GM19397 (cell line): ENCODE results near the gene INO80.

ENCODE experiments used
- ATAC-seq: cut with Tn5 transposase; IDR thresholded peaks from one replicate; pipeline ENCODE4 v1.9.1; 2021; ENCODE audit warnings: mild to moderate bottlenecking, moderate library complexity; ENCODE audit not compliant: unreplicated experiment

The INO80 gene

DNA sequence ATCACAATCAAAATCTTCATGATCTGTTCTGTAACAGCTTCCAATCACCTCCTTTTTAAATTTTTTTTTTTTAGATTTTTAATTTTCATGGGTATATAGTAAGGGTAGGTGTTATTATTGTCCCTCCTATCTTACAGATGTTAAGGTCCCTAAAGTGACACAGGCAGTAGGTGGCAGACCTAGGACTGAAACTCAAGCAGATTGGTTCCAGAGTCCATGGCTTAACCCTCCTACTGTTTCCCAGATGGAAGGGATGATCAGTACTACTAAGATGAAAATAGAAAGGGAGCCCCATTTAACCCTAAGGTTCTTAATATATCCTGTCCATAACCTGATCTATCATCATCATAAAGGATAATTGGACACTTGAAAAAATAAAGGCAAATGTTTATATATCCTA lies 105.7 kb downstream of the INO80 start:
- ATAC-seq, result no peak

GRCh38 chr15:41006479-41006878 lies 109.6 kb downstream of the INO80 start:
- no peak for ATAC-seq

- ATAC-seq, result no peak
Measured at GRCh38 chr15:41004490-41004889, 111.6 kb downstream of the INO80 start.

- no peak for ATAC-seq
Measured at GRCh38 chr15:41001524-41002214, 114.4 kb downstream of the INO80 start.

GRCh38 chr15:40999190-40999589 lies 116.9 kb downstream of the INO80 start:
- ATAC-seq, result no peak

- ATAC-seq, result no peak
Measured at GRCh38 chr15:40995656-40996055, 120.4 kb downstream of the INO80 start.

DNA sequence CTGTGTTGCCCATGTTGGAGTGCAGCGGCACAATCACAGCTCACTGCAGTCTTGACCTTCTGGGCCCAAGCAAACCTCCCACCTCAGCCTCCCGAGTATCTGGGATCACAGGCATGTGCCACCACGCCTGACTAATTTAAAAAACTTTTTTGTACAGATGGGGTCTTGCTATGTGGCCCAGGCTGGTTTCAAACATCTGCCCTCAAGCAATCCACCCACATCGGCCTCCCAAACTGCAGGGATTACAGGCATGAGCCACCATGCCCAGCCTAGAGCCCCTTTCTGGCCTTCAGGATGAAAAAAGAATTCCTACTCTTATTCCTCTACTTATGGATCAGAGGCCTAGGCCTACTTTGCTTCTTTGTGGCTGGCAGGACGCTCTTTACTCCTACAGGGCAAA lies 123.3 kb downstream of the INO80 start:
- no peak for ATAC-seq

GRCh38 chr15:40992241-40992741 lies 123.8 kb downstream of the INO80 start:
- ATAC-seq, result no peak

- ATAC-seq, result no peak
Measured at GRCh38 chr15:40991355-40991754, 124.7 kb downstream of the INO80 start.

DNA sequence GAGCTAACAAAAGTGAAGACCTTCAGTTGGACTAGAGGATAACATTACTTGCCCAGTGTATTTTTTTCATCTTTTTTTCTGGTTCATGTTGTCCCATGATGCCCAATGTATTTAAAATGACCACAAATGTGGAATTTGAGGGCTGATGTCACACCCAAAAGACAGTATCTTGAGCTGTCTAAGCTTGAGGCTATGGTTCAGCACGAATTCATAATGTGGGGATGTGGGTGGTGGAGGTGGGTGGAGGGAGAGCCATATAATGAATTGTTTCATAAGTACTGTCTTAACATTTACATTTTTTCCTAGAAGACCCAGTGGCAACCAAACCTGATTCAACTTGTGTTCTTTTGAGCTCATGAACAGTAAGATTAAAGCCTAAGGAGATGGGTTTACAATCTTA lies 125.3 kb downstream of the INO80 start:
- no peak for ATAC-seq

DNA sequence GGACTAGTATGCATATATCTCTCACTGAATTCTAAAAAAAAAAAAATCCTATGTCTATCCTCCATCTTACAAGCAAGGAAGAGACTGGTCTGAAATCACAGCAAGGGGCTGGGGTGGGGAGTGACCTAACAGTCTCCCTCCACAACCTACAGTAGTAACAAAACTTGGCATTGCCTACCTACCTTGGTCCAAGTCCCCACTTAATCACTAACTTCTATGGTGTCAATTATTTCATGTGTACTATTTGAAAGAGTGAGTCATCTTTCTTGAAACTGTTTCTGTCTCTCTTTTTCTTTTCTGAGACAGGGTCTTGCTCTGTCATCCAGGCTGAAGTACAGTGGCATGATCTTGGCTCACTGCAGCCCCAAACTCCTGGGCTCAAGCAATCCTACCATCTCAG lies 126.0 kb downstream of the INO80 start:
- no peak for ATAC-seq

GRCh38 chr15:40988156-40988555 lies 127.9 kb downstream of the INO80 start:
- ATAC-seq, result no peak

DNA sequence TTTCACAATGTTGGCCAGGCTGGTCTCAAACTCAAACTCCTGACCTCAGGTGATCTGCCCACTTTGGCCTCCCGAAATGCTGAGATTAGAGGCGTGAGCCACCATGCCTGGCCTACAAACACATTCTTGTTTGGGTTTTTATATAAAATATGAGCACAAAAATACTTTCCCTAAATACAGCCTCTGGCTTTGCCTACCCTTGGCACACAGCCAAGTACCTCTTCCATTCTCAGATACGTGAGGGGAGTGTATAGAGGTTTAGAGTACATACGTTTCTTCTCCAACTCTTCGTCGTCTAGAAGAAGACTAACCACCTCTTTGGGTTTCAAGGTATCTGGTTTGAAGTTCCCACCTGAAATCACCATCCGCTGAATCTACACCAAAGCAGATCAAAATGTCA lies 129.3 kb downstream of the INO80 start:
- no peak for ATAC-seq

DNA sequence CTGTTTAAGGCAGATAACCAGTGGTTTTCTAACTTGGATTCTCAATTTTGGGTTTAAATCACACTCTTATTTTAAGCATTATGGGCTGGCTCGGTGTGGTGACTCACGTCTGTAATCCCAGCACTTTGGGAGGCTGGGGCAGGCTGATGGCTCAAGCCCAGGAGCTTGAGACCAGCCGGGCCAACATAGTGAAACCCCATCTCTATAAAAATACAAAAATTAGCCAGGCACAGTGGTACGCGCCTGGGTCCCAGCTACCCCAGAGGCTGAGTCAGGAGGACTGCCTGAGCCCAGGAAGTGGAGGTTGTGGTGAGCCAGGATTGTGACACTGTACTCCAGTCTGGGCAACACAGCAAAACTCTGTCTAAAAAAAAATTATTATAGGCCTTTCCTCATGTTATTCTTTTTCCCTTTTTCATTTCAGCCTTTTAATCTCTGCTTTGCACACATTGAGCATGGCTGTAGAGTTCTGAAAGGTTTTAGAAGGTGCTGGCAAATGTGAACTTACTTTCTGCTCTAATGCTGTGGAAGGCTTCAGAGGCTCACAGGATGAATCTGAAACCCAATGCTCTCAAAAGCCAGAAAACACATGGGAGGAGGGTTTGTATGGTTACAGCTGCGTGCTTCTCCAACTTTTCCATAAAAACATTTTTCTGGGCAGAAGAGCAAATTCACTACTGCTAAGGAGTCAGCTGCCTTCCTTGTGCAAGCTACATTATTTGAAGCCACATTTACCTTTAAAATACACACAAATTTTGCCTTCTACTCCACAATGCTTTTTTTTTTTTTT lies 130.3 kb downstream of the INO80 start:
- no peak for ATAC-seq

GRCh38 chr15:40984964-40985363 lies 131.1 kb downstream of the INO80 start:
- no peak for ATAC-seq

- ATAC-seq, result no peak
Measured at GRCh38 chr15:40984406-40984805, 131.7 kb downstream of the INO80 start.

DNA sequence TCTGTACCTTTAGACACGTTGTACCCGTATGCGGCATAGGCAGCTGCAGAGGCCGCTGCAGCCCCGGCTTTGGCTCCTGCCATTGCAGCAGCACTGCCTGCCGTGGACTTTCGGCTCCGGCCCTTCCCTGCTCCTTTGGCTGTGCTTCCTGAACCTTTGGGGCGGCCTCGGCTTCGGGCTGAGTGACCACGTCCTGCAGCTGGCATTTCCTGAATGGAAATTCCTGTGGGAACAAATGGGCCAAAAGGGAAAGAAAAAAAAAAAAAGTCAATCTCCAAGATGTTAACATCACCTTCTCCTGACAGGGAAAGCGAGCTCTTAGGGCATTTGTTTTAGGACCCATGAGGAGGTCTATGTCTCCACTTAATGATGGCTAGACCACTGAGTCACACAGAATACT lies 133.2 kb downstream of the INO80 start:
- no peak for ATAC-seq

- no peak for ATAC-seq
Measured at GRCh38 chr15:40981186-40981585, 134.9 kb downstream of the INO80 start.

DNA sequence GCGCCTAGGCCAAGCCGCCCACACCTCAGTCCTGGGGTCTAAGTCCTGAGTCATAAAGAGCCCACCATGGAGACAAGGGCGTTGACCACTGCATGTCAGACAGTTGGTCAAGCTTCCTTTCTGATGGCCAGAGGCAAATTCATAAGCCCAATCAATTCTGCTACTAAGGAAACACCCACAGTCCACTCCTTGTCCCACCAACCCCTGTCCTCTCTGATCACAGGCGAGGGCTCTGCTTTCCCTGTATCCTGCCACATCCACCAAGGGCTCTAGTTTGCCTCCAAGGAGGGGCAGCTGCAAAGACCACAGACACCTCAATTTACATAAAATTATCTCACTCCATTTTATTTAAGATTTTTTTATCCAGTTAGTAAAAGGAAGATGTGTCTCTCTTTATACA lies 137.5 kb downstream of the INO80 start:
- no peak for ATAC-seq

DNA sequence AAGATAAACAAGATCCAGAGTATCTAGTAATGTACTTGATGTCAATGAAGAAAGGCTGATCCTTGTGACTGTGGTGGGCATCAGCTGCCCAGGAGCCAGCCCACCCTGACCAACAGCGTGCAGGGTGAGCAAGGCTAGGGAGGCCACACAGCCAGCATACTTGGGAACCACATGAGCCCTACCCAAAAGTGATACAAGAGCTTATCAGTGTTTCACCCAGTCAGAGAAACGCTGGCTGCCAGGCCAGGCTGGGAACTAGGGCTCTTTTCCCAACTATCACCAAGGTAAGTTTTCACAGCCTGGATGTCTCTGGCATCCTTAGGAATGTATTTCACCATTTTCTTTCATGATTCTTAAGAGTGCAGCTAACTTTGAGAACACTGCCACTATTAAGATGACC lies 137.9 kb downstream of the INO80 start:
- no peak for ATAC-seq

- no peak for ATAC-seq
Measured at GRCh38 chr15:40976819-40977218, 139.3 kb downstream of the INO80 start.

- no peak for ATAC-seq
Measured at GRCh38 chr15:40974879-40975278, 141.2 kb downstream of the INO80 start.
